Endothelial cell (in vitro differentiated cells): ENCODE measurements around the gene CEP20. TPM values are rescaled to one million over a fixed set of nuclear protein-coding genes. Genes with fewer than 3 reads are reported as not detected.

Experiments used
- DNase-seq: peaks from one replicate; pipeline ENCODE4 v3.0.0; 2021; ENCODE audit warnings: low spot score
- H3K27ac Mint-ChIP-seq: one replicate; pipeline ENCODE4 v1.8.0; 2021; ENCODE audit warnings: mixed read lengths, inconsistent platforms; ENCODE audit not compliant: unreplicated experiment
- H3K27me3 Mint-ChIP-seq: one replicate; pipeline ENCODE4 v1.8.0; 2021; ENCODE audit warnings: mild to moderate bottlenecking, moderate library complexity, mixed read lengths, inconsistent platforms; ENCODE audit not compliant: unreplicated experiment
- H3K36me3 Mint-ChIP-seq: one replicate; pipeline ENCODE4 v1.8.0; 2021; ENCODE audit warnings: mild to moderate bottlenecking, low read depth, mixed read lengths, inconsistent platforms; ENCODE audit not compliant: unreplicated experiment
- H3K4me1 Mint-ChIP-seq: one replicate; pipeline ENCODE4 v1.8.0; 2021; ENCODE audit warnings: mild to moderate bottlenecking, mixed read lengths, inconsistent platforms; ENCODE audit not compliant: unreplicated experiment
- H3K4me3 Mint-ChIP-seq: one replicate; pipeline ENCODE4 v1.8.0; 2021; ENCODE audit warnings: mild to moderate bottlenecking, mixed read lengths, inconsistent platforms; ENCODE audit not compliant: unreplicated experiment
- H3K9me3 Mint-ChIP-seq: one replicate; pipeline ENCODE4 v1.8.0; 2021; ENCODE audit warnings: mixed read lengths, inconsistent platforms; ENCODE audit not compliant: unreplicated experiment
- CTCF ChIP-seq: fragments of 200-600 bp; sonication (generic); IDR thresholded peaks from one replicate; pipeline ENCODE4 v1.5.0; 2021; ENCODE audit warnings: antibody characterized with exemption; ENCODE audit not compliant: unreplicated experiment
- total RNA-seq: library from RNA; stranded (reverse); fragmentation: NEBNext Ultra II Directional; extraction: Animal tissue kit (Norgen Biotek cat#: 25700); gene quantifications from one replicate; pipeline ENCODE4 v1.2.1, GENCODE V29; 2021; ENCODE audit not compliant: unreplicated experiment

CEP20 gene
- total RNA-seq, 1 donor from 2014 or later: 16.1 TPM

- DNase-seq: no peak
- H3K4me1 Mint-ChIP-seq: no peaks in the 10 kb centered on the region
- TF ChIP-seq CTCF: no peak
- no peaks in the 10 kb centered on the region for H3K9me3 Mint-ChIP-seq
- no peak overlapping the region for H3K4me3 Mint-ChIP-seq
- no peaks in the 10 kb centered on the region for H3K36me3 Mint-ChIP-seq
- H3K27me3 Mint-ChIP-seq: no peaks in the 10 kb centered on the region
- no peak overlapping the region for H3K27ac Mint-ChIP-seq
Measured at GRCh38 chr16:15898654-15899053, 10.3 kb upstream of the CEP20 start.

DNA sequence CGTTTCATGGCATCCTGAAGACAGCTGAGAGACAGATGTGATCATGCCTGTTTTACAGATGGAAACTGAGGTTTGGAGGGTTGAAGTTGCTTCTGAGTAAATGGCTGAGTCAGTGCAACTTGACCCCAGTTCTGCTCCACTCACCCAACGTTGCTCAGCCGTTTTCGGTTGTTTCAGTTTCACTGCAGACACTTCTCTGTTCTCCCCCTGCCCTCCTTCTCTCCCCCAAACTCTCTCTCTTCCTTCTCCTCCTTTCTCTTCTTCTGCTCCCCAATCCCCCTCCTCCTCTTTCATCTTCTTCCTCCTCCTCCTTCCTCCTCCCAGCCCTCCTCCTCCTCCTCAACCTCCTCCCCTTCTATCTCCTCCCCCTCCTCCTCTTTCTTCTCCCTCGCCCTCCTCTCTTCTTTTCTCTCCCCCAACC, 9.4 kb upstream of the CEP20 start:
- no peak for DNase-seq
- Mint-ChIP-seq H3K36me3 (no peaks in the 10 kb centered on the region), H3K9me3 (no peaks in the 10 kb centered on the region), H3K27me3 (no peaks in the 10 kb centered on the region), H3K27ac (no peak overlapping the region), H3K4me1 (no peaks in the 10 kb centered on the region), H3K4me3 (no peak overlapping the region)
- no peak for TF ChIP-seq CTCF

DNA sequence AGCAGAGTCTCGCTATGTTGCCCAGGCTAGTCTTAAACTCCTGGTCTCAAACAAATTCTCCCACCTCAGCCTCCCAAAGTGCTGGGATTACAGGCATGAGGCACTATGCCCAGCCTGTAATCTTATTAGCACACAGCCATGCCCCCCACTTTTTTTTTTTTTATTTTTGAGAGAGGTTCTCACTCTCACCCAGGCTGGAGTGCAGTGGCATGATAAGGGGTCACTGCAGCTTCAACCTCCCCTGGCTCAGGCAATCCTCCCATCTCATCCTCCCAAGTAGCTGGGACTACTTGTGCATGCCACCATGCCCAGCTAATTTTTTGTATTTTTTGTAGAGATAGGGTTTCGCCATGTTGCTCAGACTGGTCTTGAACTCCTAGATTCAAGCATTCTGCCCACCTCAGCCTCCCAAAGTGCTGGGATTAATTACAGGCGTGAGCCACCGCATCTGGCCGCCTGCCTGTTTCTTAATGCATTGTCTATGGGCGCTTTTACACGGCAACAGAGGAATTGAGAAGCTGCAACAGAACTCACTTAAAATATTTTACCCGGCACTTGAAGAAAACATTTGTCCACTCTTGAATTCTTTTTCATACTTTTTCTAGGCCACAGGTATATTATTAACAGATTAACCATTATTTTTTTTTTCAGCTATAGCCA, 8.8 kb upstream of the CEP20 start:
- DNase-seq: no peak
- no peak overlapping the region for H3K4me3 Mint-ChIP-seq
- no peak for TF ChIP-seq CTCF
- H3K27me3 Mint-ChIP-seq: no peaks in the 10 kb centered on the region
- no peaks in the 10 kb centered on the region for H3K36me3 Mint-ChIP-seq
- H3K27ac Mint-ChIP-seq: no peak overlapping the region
- H3K9me3 Mint-ChIP-seq: no peaks in the 10 kb centered on the region
- no peaks in the 10 kb centered on the region for H3K4me1 Mint-ChIP-seq

DNA sequence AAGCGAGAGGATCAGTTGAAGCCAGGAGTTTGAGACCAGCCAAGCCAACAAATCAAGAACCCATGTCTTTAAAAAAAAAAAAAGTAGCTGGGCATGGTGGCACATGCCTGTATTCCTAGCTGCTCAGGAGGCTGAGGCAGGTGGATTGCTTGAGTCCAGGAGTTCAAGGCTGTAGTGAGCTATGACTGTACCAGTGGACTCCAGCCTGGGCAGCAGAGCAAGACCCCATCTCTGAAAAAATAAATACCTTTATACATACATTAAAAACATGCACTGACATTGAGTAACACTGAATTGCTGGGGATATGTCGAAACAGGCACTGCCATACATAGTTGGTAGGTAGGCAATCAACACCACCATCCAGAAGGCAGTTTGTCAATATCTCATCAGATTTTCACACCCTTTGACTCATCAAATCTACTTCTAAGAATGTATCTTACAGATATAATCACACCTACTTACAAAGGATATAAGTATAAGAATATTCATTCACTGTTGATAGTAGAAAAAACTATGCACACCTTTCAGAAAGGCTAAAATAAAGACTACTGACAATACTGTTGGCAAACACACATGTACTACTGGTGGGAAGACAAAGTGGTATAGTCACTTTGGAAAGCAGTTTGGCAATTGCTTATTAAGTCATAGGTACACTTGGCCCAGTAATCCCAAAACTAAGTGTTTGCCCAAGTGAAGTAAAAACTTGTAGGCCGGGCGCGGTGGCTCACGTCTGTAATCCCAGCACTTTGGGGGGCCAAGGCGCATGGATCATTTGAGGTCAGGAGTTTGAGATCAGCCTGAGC, 6.4 kb upstream of the CEP20 start:
- Mint-ChIP-seq H3K27ac (no peak overlapping the region), H3K27me3 (no peaks in the 10 kb centered on the region), H3K4me1 (no peaks in the 10 kb centered on the region), H3K36me3 (no peaks in the 10 kb centered on the region), H3K9me3 (no peaks in the 10 kb centered on the region), H3K4me3 (no peak overlapping the region)
- no peak for DNase-seq
- TF ChIP-seq CTCF: no peak

DNA sequence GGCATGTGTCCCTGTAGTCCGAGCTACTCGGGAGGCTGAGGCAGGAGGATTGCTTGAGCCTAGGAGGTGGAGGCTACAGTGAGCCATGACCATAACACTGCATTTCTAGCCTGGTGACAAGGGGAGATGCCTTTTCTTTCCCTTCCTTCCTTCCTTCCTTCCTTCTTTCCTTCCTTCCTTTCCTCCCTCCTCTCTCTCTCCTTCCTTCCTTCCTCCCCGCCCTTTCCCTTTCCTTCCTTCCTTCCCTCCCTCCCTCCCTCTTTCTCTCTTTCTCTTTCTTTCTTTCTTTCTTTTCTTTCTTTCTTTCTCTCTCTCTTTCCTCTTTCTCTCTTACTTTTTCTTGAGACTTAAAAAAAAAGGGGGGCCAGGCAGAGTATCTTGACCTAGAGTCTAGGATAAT, 3.1 kb upstream of the CEP20 start:
- Mint-ChIP-seq H3K4me1 (peaks cover 13% of the 10 kb centered on the region), H3K27ac (no peak overlapping the region), H3K4me3 (no peak overlapping the region), H3K9me3 (no peaks in the 10 kb centered on the region), H3K36me3 (no peaks in the 10 kb centered on the region), H3K27me3 (no peaks in the 10 kb centered on the region)
- no peak for TF ChIP-seq CTCF
- DNase-seq: no peak
